Neural progenitor cell (in vitro differentiated cells): ENCODE data around the gene BTBD16.

Experiments used
- EZH2 ChIP-seq: fragments of 200-600 bp; sonication (generic); IDR thresholded peaks from 2 replicates; pipeline ENCODE4 v1.6.1; 2017; ENCODE audit warnings: antibody characterized with exemption, mild to moderate bottlenecking, moderate library complexity
- EZH2phosphoT487 ChIP-seq: fragments of 200-600 bp; sonication (generic); IDR thresholded peaks from 2 replicates; pipeline ENCODE4 v1.6.1; 2017; ENCODE audit warnings: antibody characterized with exemption
- TF ChIP-seq, protein P1 (sequence below): fragments of 200-600 bp; sonication (generic); IDR thresholded peaks from 2 replicates; pipeline ENCODE4 v1.5.1; 2017; ENCODE audit warnings: antibody characterized with exemption, mild to moderate bottlenecking

GRCh38 chr10:122245897-122246296, 25.2 kb upstream of the BTBD16 start:
- TF ChIP-seq, protein P1, sequence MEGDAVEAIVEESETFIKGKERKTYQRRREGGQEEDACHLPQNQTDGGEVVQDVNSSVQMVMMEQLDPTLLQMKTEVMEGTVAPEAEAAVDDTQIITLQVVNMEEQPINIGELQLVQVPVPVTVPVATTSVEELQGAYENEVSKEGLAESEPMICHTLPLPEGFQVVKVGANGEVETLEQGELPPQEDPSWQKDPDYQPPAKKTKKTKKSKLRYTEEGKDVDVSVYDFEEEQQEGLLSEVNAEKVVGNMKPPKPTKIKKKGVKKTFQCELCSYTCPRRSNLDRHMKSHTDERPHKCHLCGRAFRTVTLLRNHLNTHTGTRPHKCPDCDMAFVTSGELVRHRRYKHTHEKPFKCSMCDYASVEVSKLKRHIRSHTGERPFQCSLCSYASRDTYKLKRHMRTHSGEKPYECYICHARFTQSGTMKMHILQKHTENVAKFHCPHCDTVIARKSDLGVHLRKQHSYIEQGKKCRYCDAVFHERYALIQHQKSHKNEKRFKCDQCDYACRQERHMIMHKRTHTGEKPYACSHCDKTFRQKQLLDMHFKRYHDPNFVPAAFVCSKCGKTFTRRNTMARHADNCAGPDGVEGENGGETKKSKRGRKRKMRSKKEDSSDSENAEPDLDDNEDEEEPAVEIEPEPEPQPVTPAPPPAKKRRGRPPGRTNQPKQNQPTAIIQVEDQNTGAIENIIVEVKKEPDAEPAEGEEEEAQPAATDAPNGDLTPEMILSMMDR: no peak
- TF ChIP-seq EZH2phosphoT487: no peak
- TF ChIP-seq EZH2: no peak
